GM23248 (cell line): ENCODE measurements around the gene PALS2. TPM values are rescaled to one million over a fixed set of nuclear protein-coding genes. Genes with fewer than 3 reads are reported as not detected.
A peak's percentile ranks its signal among the peaks of the same experiment; 100 is the strongest.

Experiments used
- DNase-seq: peaks from one replicate; pipeline ENCODE4 v3.0.0-alpha.2; 2015
- H2AFZ ChIP-seq: fragments of 200-600 bp; sonication (generic); 2 replicates; pipeline ENCODE4 v1.6.1; 2016; ENCODE audit warnings: antibody characterized with exemption
- H3F3A ChIP-seq: fragments of 200-600 bp; sonication (generic); 2 replicates; pipeline ENCODE4 v1.6.1; 2016; ENCODE audit warnings: mild to moderate bottlenecking, antibody characterized with exemption, mixed run types; ENCODE audit not compliant: insufficient read depth
- H3K27ac ChIP-seq: fragments of 200-600 bp; sonication (generic); 2 replicates; pipeline ENCODE4 v1.5.1; 2016; ENCODE audit warnings: mild to moderate bottlenecking
- H3K27me3 ChIP-seq: fragments of 200-600 bp; sonication (generic); replicated peaks from 2 replicates; pipeline ENCODE4 v1.6.1; 2016; ENCODE audit warnings: mild to moderate bottlenecking; ENCODE audit not compliant: insufficient read depth
- H3K36me3 ChIP-seq: fragments of 200-600 bp; sonication (generic); 2 replicates; pipeline ENCODE4 v1.6.1; 2016; ENCODE audit warnings: low read depth, mild to moderate bottlenecking
- H3K4me1 ChIP-seq: fragments of 200-600 bp; sonication (generic); 2 replicates; pipeline ENCODE4 v1.6.1; 2016; ENCODE audit warnings: mild to moderate bottlenecking; ENCODE audit not compliant: insufficient read depth
- H3K4me2 ChIP-seq: fragments of 200-600 bp; sonication (generic); one replicate; pipeline ENCODE4 v1.6.1; 2016; ENCODE audit warnings: mild to moderate bottlenecking; ENCODE audit not compliant: unreplicated experiment
- H3K4me3 ChIP-seq: fragments of 200-600 bp; sonication (generic); 2 replicates; pipeline ENCODE4 v1.5.1; 2016; ENCODE audit warnings: mild to moderate bottlenecking
- H3K79me2 ChIP-seq: fragments of 200-600 bp; sonication (generic); 2 replicates; pipeline ENCODE4 v1.6.1; 2016; ENCODE audit warnings: mild to moderate bottlenecking; ENCODE audit not compliant: insufficient read depth
- H3K9ac ChIP-seq: fragments of 200-600 bp; sonication (generic); 2 replicates; pipeline ENCODE4 v1.6.1; 2016; ENCODE audit warnings: mild to moderate bottlenecking
- H3K9me2 ChIP-seq: fragments of 200-600 bp; sonication (generic); 2 replicates; pipeline ENCODE4 v1.6.1; 2016; ENCODE audit warnings: mixed run types, mild to moderate bottlenecking, moderate library complexity; ENCODE audit not compliant: insufficient read depth
- H3K9me3 ChIP-seq: fragments of 200-600 bp; sonication (generic); one replicate; pipeline ENCODE4 v1.6.1; 2017; ENCODE audit warnings: low read depth
- H4K20me1 ChIP-seq: fragments of 200-600 bp; sonication (generic); 2 replicates; pipeline ENCODE4 v1.6.0; 2016; ENCODE audit not compliant: insufficient read depth
- EZH2 ChIP-seq: fragments of 200-600 bp; sonication (generic); IDR thresholded peaks from 2 replicates; pipeline ENCODE4 v1.6.1; 2018; ENCODE audit warnings: antibody characterized with exemption, mild to moderate bottlenecking; ENCODE audit not compliant: insufficient read depth, poor library complexity, severe bottlenecking
- EZH2phosphoT487 ChIP-seq: fragments of 200-600 bp; sonication (generic); IDR thresholded peaks from 2 replicates; pipeline ENCODE4 v1.6.1; 2018; ENCODE audit warnings: antibody characterized with exemption, moderate library complexity, mild to moderate bottlenecking, low read depth; ENCODE audit not compliant: insufficient read depth
- WGBS, 2 experiments: methylation state at CpG; one replicate each; pipeline ENCODE4 v1.1.6; 2015 to 2017; ENCODE audit warnings: low lambda C conversion rate in 2 of 2, low coverage in 1 of 2; ENCODE audit errors: missing lambda C conversion rate in 2 of 2; 5-methylcytosine and 5-hydroxymethylcytosine counted together
- in situ Hi-C: fragments of 300-500 bp; cut with MboI; formaldehyde crosslinking; loops from 2 replicates; pipeline ENCODE4 v1.15.0; 2020
- polyA plus RNA-seq: library from polyadenylated mRNA; unstranded; fragments of >200 nt; fragmentation: Nextera tagmentation; extraction: Ambion mirVana; gene quantifications from 2 replicates; pipeline ENCODE4 v1.2.1, GENCODE V29; 2016
- total RNA-seq: library from RNA; depleted of rRNA; stranded (reverse); fragments of >200 nt; shearing (Covaris generic); gene quantifications from 2 replicates; pipeline ENCODE4 v1.2.3, GENCODE V29; 2014; rRNA removed

The PALS2 gene, protein sequence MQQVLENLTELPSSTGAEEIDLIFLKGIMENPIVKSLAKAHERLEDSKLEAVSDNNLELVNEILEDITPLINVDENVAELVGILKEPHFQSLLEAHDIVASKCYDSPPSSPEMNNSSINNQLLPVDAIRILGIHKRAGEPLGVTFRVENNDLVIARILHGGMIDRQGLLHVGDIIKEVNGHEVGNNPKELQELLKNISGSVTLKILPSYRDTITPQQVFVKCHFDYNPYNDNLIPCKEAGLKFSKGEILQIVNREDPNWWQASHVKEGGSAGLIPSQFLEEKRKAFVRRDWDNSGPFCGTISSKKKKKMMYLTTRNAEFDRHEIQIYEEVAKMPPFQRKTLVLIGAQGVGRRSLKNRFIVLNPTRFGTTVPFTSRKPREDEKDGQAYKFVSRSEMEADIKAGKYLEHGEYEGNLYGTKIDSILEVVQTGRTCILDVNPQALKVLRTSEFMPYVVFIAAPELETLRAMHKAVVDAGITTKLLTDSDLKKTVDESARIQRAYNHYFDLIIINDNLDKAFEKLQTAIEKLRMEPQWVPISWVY
- total RNA-seq (16.9 and 17.4 TPM in 2 replicates), polyA plus RNA-seq (8.1 and 8.3 TPM in 2 replicates)

DNA sequence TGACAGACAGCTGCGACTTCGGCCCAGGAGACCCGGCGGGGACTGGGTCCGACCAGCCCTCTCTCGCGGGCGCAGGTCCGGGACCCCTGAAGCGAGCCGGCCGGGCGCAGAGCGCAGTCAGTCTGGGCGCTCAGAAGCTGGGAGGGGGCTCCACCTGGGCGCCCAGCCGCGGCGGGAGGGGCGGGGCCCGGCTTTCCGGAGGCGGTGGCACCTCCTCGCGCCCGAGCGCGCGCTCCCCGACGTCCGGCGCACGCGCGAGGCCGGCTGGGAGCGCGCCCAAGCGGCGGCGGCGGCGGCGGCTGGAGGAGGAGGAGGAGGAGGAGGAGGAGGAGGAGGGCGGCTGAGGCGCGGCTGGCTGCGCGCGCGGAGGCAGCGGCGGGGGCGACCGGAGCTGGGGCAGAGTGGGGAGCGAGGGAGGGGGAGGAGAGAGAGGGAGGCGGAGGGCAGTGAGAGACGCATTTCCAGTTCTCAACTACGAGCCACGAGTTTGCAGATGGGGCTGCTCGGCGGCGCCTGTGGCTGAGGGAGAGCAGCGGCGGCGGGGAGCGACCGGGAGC is at the start of gene PALS2:
PALS2 (plus strand) TSS at position 456 of the 557 bp plus-strand sequence. CDS start 50,216 bp downstream, outside the sequence.
- peak within 1 kb of the TSS; percentile 100 for H2AFZ ChIP-seq
- no peaks in the 10 kb centered on the region for H3K9me2 ChIP-seq
- no peaks in the 10 kb centered on the region for H4K20me1 ChIP-seq
- peak within 1 kb of the TSS; percentile 92 for H3K4me2 ChIP-seq
- H3K27ac ChIP-seq: peak within 1 kb of the TSS; percentile 45
- peaks cover 18% of the 10 kb centered on the region; the same call in 1 of the 2 replicates for H3F3A ChIP-seq
- DNase-seq: peak; percentile 83
- H3K9me3 ChIP-seq: no peaks in the 10 kb centered on the region
- peaks cover 23% of the 10 kb centered on the region for H3K27me3 ChIP-seq
- peak within 1 kb of the TSS; percentile 82 for H3K9ac ChIP-seq
- TF ChIP-seq EZH2 (no peak), EZH2phosphoT487 (no peak)
- WGBS, 2 experiments: 1 to 2% methylated on average over 14 to 67 of the region's 69 CpGs
- H3K4me1 ChIP-seq: peaks cover 8% of the 10 kb centered on the region; the same call in 1 of the 2 replicates
- in situ Hi-C loops: no loop called here
- H3K4me3 ChIP-seq: peak within 1 kb of the TSS; percentile 97
- H3K79me2 ChIP-seq: peaks cover 39% of the 10 kb centered on the region
- H3K36me3 ChIP-seq: no peaks in the 10 kb centered on the region

DNA sequence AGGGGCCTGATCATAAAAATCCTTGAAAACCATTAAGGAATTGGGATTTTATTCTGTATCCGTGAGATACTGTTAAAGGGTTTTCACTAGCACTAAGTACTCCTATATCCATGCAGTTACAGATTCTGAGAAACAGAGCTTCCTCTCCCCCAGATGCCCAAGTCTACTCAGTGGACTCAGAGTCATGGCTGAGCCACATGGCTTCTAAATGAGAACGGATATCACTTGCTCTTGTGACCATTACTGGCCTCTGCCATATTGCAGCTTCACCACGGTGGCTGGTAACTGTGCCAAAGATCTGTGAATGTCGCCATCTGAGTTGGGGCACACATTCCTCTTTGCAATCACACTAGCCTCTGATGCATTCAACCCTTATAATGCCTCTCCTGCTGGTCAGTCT is 42.0 kb upstream of the PALS2 start:
- no peak overlapping the region for H3K4me3 ChIP-seq
- H3K9ac ChIP-seq: no peak overlapping the region
- WGBS, 2 experiments: 52 to 58% methylated on average over 4 of the region's 4 CpGs
- no peak for DNase-seq
- H3K4me1 ChIP-seq: no peaks in the 10 kb centered on the region
- no peaks in the 10 kb centered on the region for H3F3A ChIP-seq
- H4K20me1 ChIP-seq: no peaks in the 10 kb centered on the region
- H3K79me2 ChIP-seq: no peaks in the 10 kb centered on the region
- no peak overlapping the region for H2AFZ ChIP-seq
- no peaks in the 10 kb centered on the region for H3K36me3 ChIP-seq
- no peaks in the 10 kb centered on the region for H3K27me3 ChIP-seq
- no peaks in the 10 kb centered on the region for H3K9me2 ChIP-seq
- no peaks in the 10 kb centered on the region for H3K9me3 ChIP-seq
- no peak overlapping the region for H3K27ac ChIP-seq
- H3K4me2 ChIP-seq: no peak overlapping the region
- in situ Hi-C loops: no loop called here
- TF ChIP-seq EZH2: no peak
- no peak for TF ChIP-seq EZH2phosphoT487

DNA sequence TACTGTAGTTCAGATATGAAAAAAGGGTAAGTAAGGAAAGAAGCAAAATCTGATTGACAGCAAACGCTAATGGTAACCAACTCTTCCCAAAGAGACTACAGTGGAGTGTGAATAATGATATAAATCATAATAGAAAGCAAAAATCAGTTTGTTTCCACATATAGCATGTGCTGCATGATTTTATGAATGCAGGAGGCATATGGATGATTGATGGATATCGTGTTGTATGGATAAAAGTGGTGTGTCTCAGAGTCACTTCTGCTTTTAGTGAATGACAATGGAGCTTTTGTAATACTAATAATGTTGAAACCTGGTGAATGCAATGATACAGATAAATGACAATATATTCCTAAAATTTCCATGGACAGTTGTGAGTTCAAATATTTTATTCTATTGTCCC is 36.6 kb upstream of the PALS2 start:
- H3K9me2 ChIP-seq: no peaks in the 10 kb centered on the region
- in situ Hi-C loops: no loop called here
- H3F3A ChIP-seq: no peaks in the 10 kb centered on the region
- no peak overlapping the region for H3K9ac ChIP-seq
- H3K36me3 ChIP-seq: no peaks in the 10 kb centered on the region
- H3K27ac ChIP-seq: no peak overlapping the region
- no peak overlapping the region for H3K4me3 ChIP-seq
- no peaks in the 10 kb centered on the region for H4K20me1 ChIP-seq
- H3K9me3 ChIP-seq: no peaks in the 10 kb centered on the region
- no peaks in the 10 kb centered on the region for H3K27me3 ChIP-seq
- H3K4me2 ChIP-seq: no peak overlapping the region
- no peaks in the 10 kb centered on the region for H3K79me2 ChIP-seq
- H2AFZ ChIP-seq: no peak overlapping the region
- TF ChIP-seq EZH2phosphoT487: no peak
- TF ChIP-seq EZH2: no peak
- WGBS, 2 experiments: 23 to 24% methylated on average over 2 of the region's 2 CpGs
- no peak for DNase-seq
- no peaks in the 10 kb centered on the region for H3K4me1 ChIP-seq

DNA sequence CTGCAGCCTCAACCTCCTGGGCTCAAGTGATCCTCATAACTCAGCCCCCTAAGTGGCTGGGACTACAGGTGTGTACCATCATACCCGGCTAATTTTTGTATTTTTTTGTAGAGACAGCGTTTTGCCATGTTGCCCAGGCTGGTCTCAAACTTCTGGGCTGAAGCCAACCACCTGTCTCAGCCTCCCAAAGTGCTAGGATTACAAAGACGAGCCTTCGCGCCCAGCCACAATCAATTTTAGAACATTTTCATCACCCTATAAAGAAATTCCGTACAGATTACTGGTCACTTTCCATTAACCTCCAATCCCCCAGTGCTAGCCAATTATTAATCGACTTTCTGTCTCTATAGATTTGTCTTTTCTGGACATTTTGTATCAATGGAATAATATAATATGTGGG is 32.3 kb upstream of the PALS2 start:
- Histone ChIP-seq H3K9me3 (no peaks in the 10 kb centered on the region), H3K4me3 (no peak overlapping the region), H3K4me1 (no peaks in the 10 kb centered on the region), H3K79me2 (no peaks in the 10 kb centered on the region), H3K4me2 (no peak overlapping the region), H3F3A (no peaks in the 10 kb centered on the region), H3K9ac (no peak overlapping the region), H3K9me2 (no peaks in the 10 kb centered on the region), H3K27me3 (no peaks in the 10 kb centered on the region), H2AFZ (no peak overlapping the region), H4K20me1 (no peaks in the 10 kb centered on the region), H3K27ac (no peak overlapping the region), H3K36me3 (no peaks in the 10 kb centered on the region)
- no peak for TF ChIP-seq EZH2phosphoT487
- no peak for TF ChIP-seq EZH2
- in situ Hi-C loops: no loop called here
- 51 to 53% methylated on average over 7 of the region's 7 CpGs for WGBS, 2 experiments
- DNase-seq: no peak
